HG02588 (cell line): ENCODE data around the gene SLC35D2.
"Not testable (repeated sequence)": the region's sequence is repeated elsewhere in the genome, so short reads cannot be mapped to it uniquely, and the experiment has no call there.

Source experiments
- ATAC-seq: cut with Tn5 transposase; IDR thresholded peaks from one replicate; pipeline ENCODE4 v1.9.1; 2021; ENCODE audit warnings: mild to moderate bottlenecking, moderate library complexity; ENCODE audit not compliant: unreplicated experiment

The SLC35D2 gene

DNA sequence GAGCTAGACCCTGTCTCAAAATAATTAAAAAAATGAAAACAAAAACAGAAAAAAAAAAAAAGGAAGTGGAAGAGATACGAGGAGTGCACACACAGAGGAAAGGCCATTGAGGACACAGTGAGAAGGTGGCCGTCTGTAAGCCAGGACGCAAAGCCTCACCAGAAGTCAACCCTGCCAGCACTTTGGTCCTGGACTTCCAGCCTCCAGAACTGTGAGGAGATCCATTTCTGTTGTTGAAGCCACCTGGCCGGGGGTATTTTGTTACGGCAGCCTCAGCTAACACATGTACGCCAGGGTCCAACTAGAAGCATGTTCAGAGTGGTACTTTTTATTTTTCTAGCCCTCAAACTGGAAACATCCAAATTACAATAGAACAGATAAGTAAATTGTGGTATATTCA is 21.8 kb downstream of the SLC35D2 start:
- no peak for ATAC-seq

DNA sequence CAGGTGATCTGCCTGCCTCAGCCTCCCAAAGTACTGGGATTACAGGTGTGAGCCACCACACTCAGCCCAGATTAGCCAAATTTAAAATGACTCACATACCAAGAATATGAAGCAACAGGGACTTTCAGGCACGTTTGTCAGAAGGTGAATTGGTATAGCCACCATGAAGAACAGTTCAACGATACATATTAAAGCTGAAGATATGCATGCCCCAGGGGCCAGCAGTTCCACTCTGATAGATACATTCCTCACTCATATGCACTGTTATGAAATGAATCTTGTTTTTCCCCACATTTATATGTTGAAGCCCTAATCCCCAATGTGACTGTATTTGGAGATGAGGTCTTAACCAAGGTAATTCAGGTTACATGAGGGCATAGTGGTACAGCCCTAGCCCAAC is 22.5 kb downstream of the SLC35D2 start:
- ATAC-seq = no peak

DNA sequence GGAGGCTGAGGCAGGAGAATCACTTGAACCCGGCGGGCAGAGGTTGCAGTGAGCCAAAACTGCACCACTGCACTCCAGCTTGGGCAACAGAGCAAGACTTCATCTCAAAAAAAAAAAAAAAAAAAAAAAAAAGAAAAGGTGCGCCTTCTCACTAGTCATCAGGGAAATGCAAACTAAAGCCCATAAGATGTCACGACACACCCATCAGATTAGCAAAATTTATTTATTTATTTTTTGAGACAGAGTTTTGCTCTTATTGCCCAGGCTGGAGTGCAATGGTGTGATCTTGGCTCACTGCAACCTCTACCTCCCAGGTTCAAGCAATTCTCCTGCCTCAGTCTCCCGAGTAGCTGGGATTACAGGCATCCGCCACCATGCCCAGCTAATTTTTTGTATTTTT is 23.0 kb downstream of the SLC35D2 start:
- ATAC-seq = not testable (repeated sequence)

DNA sequence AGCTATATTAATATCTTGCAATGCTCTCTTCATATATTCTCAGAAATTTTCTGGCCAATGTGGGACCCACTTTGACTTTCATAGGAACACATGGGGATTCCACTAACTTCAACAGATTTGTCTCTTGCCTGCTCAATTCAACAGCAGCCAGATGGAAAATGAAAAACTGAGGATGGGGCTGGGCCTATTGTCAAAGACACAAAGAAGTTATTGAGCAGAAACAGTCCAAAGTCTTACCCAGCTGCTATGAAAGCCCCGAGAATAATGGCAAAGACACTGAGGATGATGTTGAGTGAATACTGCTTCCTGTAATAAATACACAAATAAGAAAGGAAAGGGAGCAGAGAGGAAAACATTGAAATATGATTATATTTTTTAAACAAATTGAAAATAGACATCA is 32.6 kb downstream of the SLC35D2 start:
- no peak for ATAC-seq

DNA sequence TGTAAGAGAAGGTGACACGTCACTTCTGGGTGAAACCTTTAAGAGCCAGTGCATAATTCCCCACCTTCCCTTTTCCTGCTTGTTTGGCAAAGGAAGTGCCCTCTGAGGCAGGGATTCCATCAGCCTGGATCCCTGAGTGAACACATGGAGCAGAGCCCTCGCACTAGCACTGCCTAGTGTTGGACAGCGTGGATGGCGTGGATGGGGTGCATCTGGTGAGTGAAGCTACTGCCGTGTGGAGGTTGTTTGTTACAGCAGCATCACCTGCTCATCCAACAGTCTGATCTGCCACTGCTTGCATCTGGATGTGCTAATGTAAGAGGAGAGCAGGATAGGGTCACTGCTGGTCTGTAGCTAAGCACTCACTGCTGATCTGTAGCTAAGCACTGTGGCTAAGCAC is 35.2 kb downstream of the SLC35D2 start:
- no peak for ATAC-seq

DNA sequence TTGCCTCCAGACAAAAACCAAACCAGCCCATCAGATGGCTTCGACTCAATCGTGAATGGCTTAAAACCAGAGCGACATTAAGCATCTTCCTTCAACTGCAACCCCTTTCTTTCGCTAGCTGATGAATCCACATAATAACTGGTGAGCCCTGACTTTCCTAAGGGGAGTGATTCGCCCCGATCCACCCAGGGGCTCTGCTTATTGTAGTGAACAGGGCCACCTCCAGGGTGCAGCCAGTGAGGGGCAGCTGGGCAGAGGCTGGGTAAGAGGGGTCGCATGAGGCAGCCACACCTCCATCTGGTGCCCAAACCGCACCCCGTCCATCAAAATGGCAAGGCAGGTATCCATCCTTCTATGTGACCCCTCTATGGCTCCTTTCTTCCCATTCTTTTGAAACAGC is 38.0 kb downstream of the SLC35D2 start:
- ATAC-seq = no peak

DNA sequence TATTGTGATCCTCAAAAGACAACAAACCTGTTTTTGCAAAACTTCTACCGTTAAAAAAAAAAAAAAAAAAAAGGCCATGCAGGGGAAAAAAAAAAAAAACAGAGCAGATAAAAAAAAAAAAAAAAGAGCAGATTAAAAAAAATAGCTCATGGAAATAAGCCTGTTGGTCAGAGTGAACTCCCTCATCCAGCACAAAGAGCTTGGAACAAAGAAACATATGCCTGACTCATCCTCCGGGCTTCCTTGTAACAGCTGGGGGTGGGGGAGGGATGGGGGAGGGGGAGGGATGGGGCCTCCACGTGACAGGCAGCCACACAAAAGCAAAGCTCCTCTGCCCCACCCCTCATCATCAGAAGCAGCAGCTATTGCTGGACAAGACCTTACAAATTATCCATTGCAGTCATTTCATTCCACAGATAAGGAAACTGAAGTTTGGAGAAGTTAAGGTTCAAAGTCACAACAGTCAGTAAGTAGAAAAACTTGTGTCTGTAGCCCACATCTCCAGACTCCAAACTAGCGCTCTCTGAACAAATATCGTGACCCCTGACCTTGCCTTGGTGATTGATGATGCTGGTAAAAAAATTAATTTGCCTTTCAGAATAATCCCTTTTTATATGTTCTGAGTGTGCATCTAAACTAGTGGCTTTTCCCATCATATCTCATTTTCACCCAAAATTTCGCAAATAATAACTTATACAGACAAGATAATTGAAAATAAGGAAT is 38.9 kb downstream of the SLC35D2 start:
- ATAC-seq = no peak

DNA sequence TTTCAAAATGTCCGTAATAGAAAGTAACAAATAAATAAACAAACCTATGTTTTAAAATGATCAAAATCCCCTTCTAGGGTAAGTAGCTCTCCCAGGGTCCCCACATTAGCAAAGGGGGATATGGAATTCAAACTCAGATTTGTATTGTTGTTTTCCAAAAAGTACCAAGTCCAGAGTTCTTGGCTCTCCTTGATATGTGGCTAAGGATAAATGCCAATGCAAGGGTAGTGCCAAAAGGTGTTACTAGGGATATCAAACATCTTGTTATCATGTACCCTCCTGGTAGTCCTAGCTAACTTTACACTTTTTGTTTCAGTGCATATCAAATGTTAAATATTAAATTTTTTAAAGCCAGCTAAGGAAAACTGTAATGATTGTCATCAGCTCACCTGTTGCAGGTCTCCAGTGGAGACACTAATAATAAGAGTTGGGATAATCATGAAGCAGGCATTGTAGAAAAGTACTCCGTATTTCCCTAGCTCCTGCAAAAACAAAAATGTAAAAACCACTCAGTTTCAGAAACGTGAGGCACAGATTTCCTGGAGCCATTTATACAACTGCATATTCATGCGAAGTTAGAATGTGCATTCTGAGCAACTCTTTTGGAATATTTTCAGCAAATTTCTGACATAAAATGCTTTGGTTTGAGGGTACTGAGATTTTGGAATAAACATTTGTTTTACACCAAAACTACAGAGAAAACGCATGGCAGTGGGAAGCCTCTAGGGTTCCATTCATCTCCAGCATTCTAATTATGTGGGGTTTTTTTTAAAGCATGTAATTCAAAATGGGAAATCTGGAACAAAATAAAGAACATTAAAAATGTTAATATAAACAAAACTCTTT is 39.8 kb downstream of the SLC35D2 start:
- no peak for ATAC-seq

DNA sequence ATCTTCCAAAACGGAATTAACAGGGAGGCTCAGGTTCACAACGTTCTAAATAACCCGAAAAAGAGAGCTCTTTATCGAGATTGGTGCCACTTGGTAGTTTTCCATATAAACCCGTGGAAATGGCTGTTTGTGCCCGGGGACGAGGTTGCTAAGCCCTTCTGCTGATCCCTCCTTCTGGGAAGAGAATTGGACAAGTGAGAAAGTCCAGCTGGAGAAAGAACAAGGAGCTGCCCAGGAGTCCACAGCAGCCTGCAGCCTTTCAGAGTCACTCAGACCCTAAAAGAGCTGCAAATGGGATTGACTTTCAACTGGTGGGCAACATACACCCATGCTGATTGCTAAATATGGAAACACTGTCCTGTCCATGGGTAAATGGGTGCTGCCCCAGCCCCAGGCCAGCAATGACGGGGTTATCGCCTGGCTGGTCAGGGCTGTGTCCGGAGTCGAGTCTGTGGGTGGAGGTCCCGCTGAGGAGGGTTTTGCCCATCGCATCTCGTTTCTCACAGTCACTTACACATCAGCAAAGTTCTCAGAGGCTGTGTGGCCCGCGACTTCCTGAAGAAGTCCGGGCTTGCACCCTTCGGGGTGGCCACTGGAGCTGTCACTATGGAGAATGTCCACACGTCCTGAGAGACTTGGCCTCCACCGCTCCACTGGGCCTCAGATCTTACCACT is 40.8 kb downstream of the SLC35D2 start:
- no peak for ATAC-seq

DNA sequence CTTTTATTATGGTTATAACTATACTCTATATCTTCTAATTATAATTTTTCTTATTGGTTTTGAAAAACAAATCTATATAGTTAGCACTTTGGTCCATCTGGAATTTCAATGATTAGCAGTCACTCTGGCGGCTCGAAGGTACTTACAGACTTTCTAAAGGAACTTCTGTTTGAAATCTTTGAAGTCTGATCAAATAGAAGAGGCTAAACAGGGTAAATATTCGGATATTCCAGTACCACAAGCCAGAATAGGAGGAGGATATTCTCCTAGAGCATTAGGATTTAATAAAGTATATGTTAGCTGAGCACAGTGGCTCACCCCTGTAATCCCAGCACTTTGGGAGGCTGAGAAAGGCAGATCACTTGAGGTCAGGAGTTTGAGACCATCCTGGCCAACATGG is 42.8 kb downstream of the SLC35D2 start:
- no peak for ATAC-seq

DNA sequence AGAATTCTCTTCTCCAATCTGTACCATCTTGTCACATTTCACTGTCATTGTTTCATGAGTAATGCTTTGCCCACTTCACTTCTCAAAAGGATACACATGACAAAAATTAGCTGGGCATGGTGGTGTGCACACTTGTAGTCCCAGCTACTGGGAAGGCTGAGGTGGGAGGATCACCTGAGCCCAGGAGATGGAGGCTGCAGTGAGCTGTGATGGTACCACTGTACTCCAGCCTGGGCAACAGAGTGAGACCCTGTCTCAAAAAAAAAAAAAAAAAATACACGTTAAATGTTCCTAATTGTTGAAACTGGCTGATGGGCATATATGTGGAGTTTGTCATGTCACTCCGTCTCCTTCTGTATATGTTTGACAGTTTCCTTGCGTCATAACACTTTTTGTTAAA is 45.2 kb downstream of the SLC35D2 start:
- no peak for ATAC-seq

DNA sequence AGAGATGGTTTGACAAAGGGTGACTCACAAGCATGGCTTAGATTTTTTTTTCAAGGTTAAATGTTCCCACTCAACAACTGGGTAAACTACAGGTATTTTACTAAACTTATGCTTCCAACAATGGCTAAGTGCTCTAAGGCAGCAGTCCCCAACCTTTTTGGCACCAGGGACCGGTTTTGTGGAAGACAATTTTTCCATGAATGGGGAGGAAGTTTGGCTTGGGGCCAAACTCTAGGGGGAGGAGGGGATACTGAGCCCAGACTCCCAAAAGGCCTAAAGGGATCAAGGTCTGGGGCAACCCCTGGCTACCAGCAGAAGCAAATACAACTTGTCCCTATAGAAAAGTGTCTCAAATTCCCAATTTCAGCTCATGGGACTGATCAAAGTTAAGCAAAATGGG is 49.6 kb downstream of the SLC35D2 start:
- ATAC-seq = no peak

DNA sequence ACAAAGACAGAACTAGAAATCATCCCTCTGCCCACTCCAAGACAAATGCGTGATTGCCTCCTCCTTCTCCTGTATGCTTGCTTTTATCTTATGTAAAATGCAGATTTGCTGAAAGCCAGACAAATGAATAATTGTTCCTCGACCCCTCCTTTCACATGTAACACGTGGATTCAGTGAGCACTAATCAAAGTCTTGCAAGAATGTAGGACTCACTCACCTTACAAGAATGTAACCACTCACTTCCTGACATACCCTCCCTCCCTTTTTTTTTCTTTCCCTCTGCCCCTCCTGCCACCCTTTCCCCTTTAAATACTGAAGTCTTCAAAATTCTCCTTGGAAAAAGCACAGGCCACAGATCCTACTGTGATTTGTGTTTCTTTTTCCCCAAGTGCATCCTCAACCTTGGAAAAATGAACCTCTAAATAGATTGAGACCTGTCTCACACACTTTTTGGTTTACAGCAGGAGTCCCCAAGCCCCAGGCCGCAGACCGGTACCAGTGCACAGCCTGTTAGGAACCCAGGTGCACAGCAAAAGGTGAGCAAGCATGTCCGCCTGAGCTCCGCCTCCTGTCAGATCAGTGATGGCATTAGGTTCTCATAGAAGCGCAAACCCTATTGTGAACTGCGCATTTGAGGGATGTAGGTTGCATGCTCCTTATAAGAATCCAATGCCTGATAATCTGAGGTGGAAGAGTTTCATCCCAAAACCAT is 52.1 kb downstream of the SLC35D2 start:
- no peak for ATAC-seq

DNA sequence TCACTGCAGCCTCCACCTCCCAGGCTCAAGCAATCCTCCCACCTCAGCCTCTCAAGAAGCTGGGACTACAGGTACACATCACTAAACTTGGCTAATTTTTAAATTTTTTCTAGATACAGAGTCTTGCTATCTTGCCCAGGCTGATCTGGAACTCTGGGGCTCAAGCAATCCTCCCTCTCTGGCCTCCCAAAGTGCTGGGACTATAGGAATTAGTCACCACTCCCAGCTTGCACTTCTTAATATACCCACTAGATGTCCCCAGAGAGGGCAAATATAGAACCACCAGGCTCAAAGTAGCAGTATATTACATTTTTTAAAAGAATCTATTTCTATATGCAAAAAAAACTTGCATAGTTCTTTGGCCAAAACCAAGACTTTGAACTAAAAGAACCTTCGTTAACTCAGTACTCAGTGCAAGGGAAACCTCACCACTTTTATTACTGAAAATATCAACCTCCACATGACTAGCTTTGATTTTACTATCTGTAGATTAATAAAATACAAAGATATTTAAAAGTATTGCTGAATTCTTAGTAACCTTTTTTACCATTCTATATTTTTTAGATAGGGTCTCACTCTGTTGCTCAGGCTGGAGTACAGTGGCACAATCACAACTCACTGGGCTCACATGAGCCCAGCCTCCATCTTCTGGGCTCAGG is 55.7 kb downstream of the SLC35D2 start:
- no peak for ATAC-seq

DNA sequence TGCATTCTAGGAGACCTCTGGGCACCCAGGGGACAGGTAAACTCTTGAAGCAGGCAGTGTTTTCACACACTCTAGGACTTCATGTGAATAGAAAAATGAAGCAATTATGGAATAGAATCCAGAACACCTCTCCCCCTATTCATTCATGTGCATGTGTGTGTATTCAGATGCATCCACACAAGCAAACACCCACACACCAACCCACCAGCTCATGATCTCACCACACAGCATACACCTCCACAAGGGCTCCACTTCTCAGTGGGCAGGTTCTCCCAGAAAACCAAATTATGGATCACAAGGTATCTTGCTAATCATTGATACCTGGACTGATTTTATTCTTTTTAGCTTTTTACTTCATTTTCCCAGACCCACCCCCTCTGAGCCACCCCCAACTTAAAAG is 60.3 kb downstream of the SLC35D2 start:
- ATAC-seq = no peak

DNA sequence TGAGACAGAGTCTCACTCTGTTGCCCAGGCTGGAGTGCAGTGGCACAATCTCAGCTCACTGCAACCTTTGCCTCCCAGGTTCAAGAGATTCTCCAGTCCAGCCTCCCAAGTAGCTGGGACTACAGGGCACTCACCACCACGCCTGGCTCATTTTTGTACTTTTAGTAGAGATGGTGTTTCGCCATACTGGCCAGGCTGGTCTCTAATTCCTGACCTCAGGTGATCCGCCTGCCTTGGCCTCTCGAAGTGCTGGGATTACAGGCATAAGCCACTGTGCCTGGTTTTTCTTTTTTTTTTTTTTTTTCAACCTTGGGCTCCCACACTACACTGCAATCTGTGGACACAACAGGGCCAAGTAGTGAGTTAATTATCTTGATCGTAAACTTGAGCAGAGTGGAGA is 60.8 kb downstream of the SLC35D2 start:
- not testable (repeated sequence) for ATAC-seq

DNA sequence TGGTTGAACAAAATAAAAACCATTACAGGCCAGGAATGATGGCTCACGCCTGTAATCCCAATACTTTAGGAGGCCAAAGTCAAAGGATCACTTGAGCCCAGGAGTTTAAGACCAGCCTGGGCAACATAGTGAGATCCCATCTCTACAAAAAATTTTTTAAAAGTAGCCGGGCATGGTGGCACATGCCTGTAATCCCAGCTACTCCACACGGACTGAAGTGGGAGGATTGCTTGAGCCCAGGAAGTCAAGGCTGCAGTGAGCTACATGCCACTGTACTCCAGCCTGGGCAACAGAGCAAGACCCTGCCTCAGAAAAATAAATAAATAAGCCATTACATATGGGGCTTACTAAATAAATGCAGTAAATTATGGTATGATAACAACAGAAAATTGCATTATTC is 61.3 kb downstream of the SLC35D2 start:
- ATAC-seq = not testable (repeated sequence)

DNA sequence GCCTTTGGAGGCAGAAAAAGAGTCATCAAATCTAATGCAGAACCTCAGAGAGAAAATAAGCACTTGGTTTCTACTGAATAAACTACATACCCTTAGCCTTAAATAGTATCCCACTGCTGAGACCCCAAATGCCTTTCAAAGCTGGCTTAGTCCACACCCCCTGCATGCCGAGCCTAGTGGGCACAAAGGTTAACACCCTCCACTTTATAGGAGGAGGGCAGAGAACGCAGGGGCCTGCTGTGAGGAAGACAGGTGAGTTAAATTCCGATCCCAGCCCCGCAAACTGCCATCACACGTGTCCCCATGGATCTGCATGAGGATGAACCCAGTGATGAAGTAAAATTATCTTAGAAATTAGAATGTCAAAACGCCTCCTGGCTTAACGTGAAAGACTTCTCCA is 62.0 kb downstream of the SLC35D2 start:
- no peak for ATAC-seq

DNA sequence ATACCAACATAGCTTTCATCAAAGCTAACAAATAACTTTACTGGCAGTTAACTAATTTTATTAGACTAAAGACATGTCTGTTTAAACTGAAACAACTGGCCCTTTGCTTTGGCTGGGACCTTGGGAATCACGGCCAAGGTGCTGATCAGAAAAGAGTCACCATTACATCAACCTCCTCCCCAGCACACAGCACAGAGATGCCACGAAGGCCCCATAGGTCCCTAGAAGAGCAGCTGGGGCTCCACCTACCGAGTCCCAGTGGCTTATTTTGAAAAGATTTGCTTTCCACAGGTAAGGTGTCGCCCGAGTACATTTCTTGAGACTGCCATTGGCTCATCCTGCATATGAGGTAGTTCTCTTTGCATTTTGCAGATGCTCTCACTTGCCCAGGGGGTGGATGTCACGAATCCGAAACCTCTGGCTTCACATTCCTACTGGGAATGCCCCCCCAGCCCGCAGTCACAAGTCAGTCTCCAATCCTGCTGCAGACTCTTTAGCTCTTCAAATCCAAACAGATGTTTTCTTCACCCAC is 62.7 kb downstream of the SLC35D2 start:
- no peak for ATAC-seq

DNA sequence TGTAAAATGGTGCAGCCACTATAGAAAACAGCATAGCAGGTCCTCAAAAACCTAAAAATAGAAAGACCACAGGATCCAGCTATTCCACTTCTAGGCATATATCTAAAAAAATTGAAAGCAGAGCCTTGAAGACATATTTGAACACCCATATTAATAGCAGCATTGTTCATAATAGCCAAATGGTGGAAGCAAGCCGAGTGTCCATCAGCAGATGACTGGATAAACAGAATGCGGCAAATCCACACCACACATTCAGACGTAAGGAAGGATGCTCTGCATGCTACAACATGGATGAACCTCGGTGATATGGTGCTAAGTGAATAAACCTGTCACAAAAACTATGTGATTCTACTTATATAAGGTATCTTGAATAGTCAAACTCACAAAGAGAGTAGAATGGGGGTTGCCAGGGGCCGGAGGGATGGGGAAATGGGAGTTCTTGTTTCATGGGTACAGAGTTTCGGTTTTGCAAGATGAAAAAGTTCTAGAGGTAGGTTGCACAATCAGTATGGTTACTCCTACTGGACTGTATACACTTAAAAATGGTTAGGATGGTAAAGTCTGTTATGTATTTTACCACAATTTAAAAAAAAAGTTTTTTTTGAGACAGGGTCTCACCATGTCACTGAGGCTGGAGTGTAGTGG is 64.5 kb downstream of the SLC35D2 start:
- no peak for ATAC-seq
